ENCODE data around the gene MAB21L3.

MAB21L3 gene

DNA sequence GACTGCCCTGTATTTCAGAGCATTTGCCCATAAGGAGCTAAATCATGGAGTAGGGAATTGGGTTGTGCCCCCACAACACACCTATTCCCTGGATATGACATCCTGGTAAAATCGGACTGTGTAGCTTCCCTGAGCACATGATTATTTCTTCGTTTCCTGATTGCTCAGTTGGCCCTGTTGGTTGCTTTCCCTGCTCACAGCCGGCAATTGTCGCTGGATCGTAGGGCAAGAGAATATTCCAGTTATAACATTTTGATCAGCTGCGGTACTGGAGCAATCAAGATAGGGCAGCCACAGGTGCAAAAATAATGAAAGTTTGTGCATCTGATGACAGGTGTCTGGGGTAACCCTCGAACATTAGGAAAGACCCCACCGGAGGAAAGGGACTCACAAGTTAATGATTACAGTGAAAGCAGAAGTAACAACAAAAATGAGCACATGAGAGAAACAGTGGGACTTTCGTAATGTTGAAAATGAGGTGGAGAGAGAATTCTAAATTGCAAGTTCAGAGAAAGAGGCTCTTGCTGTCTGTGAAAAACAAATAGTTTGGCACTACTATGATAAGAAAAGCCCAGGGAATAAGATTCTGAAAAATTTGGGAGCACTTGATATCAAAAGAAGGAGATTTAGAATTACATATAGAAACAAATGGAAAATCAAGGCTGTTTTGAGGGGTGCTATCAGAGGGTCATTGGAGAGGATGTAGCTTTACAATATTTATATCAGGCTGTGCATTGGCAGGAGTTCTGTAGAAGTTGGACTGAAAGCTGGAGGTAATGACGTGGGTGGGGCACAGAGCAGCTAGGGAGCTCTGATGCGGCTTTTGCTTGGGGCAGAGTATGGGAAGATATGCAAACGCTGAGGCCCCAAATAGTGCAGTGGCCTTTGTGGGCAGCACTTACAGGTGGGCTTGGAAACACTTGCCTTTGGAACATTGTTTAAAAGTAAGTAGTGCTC, at the start of gene MAB21L3:
MAB21L3 (plus strand) TSS at position 833 of the 957 bp plus-strand sequence. CDS start 1,217 bp downstream, outside the sequence.
- no peak for DNase-seq

DNA sequence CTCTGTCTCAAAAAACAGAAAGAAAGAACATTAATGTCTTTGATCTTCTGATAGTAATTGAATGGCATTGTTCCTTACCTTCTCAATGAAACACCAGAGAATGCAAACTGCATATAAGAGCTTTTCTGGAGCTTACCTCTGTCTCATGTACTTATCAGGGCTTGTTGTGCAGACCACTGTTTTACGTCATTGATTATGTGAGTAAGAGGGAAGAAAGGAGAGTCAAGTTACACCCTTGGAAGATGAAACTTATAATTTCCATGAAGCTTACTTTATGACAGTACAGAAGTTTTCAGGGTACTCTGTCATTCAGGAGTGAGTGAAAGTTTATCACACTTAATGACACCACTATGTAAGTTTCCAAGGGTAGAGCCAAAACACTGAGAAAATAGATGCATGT, 49.0 kb upstream of the MAB21L3 start:
- no peak for DNase-seq

DNA sequence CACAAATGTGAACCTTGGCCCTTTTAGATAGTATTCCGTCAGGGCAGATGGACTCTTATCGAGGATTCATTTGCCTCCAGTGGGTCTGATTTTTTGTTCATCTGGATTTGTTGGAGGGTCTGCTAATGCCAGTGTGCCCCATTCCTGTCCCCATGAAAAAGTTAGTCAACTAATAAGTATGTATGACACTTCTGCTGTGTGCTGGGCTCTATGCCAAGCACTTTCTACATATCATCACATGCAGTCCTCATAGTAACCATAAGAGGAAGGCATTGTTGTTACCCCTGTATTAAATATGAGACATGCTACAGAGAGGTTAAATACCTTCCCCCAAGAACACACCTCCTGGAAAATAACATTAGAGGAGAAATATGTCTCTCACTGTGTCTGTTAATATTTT, 46.6 kb upstream of the MAB21L3 start:
- no peak for DNase-seq

DNA sequence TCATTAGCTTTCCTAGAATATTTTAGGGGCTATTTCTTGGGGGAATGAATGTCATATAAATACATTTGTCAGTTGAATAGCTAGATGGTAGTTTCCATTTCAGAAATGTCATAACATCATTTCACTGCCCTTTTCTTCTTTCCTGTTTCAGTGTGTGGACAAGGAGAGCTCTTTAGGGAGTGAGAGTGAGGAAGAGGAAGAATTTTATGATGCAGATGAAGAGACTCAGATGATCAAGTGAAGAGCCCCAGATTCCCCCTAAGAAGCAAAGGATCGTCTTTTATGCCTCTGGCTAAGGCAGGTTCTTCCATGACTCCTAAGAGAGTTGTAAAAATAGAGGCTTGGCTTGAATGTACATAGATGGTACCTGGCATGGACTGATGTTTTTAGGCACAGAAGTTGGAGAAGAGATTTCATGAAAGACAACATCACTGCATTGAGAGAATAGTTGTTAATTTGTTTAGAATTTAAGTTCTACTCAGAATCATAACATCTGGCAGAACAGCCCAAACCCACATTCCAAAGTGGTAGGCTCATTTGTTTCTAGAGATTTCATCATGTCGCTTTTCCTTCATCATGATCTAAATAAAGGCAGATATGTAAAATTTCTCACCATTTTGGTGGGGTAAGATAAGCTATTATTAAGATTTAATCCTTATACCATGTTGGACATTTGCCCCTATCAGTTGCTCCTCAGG, 44.2 kb upstream of the MAB21L3 start:
- no peak for DNase-seq

DNA sequence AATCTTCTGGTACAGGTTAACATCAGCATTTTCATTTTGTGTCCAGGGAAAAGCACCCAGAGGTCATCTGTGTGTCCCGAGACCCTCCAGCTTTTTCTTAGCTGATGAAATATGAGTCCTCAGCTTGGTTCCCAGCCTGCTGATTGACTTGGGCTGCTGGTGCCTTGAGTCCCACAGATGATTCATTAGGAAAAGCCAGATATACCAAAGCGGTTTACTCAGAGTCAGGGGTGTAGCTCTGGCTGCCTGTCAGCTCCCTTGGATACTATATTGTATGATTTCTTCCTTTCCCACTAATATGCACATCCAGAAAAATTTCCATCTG, 43.7 kb upstream of the MAB21L3 start:
- no peak for DNase-seq

DNA sequence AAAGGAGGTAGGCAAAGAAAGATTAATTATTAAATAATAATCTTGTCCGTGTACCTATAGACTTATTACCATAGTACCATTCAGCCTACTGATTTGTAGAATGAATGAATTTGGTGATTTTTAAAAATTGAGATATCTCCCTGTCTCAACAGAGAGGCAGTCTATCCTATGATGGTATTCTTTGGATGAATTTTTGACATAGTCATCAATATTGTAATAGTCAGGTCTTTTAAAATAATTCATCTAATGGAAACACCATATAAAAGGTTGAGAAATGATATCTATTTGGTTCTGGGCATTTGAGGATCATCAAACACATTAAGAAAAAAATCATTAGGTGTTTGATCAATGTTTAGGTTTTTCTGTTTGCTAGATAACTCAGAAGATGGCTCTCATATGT, 35.6 kb upstream of the MAB21L3 start:
- DNase-seq, result no peak

DNA sequence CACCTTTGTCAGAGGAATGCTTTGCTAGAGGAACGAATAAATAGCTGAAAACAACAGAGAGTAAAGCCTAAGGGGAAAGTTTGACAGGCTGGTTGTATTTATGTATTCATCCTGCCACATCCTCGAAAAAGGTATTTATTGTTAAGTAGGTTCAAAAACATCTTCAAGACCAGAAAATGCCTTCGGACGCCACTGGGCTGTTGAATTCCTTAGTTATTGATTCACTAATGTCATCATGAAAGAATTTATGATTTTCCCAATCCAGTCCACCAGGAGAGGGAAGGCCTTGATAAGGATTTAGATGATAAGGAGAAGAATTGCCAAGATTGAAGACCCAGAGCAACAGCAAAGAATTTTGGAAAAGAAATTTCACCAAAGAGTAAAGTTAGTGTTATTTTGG, 35.2 kb upstream of the MAB21L3 start:
- no peak for DNase-seq

DNA sequence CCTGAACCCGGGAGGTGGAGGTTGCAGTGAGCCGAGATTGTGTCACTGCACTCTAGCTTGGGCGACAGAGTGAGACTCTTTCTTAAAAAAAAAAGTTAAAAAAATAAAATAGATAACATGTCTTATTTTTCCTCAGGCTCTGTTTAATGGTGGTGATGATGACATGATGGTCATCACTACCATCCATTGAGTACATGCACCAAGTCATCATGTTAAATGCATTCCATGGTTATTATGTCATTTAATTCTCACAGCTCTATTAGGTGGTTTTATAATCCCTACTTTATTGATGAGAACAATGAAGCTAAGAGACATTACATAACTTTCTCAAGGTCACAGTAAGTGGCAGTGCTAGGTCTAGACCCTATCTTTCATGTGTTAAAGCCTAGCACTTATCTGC, 34.4 kb upstream of the MAB21L3 start:
- no peak for DNase-seq

DNA sequence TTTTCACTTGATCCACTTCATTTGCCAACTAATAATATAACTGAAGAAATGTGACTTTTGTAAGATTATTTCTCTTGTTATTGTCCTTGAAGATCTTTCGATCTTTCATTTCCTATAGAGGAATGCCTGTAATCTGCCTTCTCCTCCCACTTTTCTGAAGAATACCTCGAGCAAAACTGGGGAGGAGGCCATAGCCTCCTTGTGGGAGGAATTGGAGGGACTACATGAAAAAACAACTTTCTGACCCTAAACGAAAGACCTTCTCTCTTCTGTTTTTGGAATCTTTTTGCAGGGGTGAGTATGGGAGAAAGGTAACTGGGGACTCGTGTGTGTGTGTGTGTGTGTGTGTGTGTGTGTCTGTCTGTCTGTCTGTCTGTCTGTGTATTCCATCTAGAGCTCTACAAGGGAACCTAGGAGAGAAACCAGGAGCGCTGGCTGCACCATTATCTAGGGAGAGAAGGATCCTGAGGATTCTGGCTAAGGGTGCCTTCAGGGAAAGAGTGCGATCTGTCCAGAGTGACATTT, 32.4 kb upstream of the MAB21L3 start:
- DNase-seq, result no peak

DNA sequence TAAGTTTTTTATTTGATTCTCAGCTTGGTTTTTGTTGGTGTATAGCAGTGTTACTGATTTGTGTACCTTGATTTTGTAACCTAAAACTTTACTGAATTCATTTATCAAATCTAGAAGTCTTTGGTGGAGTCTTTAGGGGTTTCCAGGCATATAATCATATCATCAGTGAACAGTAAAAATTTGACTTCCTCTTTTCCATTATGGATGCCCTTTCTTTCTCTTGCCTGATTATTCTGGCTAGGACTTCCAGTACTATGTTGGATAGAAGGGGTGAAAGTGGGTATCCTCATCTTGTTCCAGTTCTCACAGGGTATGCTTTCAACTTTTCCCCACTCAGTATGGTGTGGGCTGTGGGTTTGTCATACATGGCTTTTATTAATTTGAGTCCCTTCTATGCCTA, 23.6 kb upstream of the MAB21L3 start:
- DNase-seq, result no peak

DNA sequence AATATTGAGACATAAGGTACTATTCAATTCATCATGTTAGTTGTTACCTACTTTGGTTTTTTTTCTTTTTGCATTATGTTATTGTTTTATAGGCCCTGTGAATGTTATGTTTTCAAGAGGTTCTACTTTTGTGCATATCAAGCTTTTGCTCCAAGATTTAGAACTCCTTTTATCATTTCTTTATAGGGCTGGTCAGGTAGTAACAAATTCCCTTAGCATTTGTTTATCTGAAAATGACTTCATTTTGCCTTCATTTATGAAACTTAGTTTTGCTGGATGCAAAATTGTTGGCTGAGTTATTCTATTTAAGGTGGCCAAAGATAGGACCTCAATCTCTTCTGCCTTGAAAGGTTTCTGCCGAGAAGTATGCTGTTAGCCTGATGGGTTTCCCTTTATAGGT, 21.3 kb upstream of the MAB21L3 start:
- DNase-seq, result no peak

DNA sequence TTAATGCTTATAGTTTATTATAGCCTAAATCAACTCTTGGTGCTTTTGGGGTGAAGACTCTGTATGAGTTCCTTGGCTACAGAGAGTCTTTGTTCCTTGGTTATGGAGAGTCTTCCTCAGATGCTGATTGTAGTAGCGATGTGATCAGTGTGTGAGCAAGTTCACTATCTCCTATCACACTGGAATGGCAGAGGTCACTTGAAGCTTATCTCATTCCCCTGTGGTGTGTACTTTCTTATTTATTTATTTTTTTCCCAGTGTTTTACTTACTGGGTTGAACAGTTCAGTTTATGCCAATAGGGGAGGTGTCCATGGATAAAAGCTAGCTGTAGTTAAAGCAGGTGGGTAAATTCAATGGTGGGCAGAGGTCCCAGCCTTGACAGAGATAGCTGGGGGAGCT, 20.1 kb upstream of the MAB21L3 start:
- no peak for DNase-seq

DNA sequence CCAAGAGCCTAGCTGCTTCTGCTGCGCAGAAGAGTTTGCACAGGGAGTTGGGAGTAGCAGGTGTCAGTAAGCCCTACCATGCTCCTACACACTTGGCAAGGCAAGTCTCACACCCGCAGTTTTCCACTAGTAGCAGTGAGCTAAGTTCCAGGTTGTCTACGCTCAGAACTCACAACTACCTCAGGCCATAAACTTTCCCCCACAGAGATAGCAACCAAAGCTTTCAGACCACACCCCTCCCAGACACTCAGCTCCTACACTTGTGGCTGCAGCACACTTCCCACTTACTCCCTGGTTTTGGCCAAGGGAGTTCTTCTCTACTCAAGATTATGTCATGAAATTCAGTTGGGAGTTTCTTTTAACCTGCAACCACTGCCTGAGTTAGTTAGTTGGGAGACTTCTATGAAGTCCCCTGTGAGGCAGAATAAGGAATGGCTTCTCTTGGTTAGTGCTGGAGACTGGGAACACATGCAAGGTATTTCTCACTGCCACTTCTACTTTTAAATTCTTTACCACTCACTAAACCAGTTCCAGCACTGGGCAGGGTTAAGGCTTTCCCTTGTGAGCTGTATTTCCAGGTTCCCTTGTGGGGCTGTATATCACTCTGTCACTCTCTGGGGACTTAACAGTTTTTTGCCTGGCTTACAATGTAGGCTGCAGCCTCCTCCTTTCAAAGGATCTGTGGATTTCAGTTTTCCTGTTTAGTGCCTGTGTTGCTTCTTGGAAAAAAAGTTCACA, 18.3 kb upstream of the MAB21L3 start:
- no peak for DNase-seq

DNA sequence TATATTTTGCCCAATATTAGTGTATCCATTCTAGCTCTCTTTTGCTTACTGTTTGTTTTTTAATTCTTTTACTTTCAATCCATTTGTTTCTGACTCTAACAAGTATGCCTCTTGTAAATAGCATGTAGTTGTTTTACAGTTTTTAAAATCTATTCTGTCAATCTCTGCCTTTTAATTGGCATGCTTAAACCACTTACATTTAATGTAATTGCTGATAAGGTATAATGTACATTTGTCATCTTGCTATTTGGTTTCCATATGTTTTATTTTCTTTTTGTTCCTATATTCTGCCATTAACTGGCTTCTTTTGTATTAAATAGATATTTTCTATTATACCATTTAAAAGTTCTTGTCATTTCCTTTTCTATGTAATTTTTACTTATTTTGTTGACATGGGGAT, 16.2 kb upstream of the MAB21L3 start:
- no peak for DNase-seq

DNA sequence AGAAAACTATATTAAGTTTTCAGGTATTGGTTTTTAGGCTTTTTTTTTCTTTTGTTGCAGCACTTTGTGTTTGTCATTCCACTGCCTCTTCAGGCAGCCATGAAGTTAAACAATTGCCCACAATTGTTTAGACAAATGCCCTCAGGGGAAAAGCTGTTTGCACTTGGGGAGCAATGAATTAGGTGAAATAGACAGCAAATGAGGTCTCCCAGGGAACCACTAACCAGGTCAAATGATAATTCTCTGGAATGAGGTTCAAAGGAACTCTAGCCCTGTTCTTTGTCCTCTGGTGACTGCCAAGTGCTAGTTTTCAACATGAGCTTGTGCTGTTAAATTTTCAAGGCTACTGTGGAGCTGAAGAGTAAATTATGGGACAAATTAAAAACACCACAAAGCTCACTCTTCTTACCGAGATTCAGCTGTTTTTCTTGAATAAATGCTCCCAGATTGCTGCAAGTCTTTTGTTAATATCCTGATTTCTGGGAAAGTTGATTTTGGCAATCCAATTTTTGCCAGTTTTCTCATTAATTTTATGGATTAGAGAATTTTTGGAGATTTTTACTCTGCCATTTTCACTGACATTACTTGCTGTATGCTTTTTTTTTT, 15.1 kb upstream of the MAB21L3 start:
- no peak for DNase-seq

DNA sequence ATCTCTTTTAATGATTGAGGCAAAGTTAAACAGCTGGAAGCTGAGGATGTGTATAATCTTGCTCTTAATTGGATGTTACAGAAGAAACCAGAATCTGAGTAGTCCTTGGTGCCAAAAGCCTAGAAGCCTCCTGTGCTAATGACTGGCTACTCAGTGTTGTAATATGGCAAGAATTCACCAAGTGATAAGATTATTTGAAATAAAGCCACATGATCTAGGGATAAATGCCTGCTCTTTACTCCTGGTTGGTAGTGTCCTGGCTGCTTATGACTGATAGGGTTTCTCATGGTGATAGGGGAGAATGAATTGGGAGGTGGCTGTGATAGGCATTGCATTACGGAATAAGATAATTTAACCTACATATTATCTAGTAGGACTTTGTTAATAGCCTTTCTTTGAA, 13.6 kb upstream of the MAB21L3 start:
- no peak for DNase-seq

DNA sequence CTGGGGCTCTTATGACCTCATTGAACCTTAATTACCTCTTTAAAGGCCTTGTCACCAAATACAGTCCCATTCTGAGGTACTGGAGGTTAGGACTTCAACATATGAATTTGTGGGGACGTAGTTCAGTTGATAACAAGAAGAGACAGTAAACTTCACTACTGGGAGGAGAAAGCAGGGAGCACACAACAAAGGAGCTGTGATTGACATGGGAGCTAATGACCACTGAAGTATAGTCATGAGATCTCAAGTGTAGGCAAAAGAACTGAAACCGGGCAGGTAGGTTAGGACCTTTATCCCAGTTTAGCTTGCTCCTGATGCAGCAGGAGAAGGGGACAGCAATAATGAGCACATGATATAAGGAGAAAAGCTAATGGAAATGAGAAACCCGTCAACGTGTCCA, 11.8 kb upstream of the MAB21L3 start:
- no peak for DNase-seq

DNA sequence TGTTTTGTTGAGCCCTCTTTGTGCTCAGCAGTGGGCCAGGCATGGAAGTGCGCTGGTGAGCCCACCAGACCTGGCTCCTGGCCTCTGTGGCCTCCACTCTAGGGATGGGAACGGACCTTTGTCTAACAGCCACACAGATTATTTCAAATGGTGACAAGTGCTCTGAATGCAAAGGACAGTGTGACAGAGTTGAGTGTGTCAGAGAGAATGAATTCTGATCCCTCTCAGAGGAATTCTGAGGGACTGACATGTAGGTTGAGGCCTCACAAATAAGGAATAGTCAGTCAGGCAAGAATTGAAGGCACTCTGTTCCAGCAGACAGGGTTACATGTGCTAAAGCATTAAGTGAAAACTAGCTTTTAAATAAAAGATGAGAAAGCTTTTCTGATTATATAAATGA, 11.3 kb upstream of the MAB21L3 start:
- DNase-seq, result no peak

DNA sequence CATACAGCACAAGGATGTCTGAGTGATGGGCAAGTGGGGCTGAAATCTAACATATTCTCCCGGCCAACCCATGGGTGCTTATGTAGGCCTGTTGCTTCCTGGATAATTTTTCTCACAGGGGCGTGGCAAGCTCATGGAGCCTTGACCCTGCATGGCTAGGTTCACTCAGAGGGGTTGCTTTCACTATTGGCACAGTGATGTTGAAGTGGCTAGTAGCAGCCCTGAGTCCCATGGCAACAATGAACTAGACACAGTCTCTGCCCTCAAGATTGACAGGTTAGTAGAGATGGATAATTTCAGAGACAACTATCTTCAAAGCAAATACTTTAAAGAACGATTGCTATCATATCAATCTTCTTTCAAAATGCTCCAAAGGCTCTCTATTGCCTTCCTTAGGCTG, 6.5 kb upstream of the MAB21L3 start:
- no peak for DNase-seq

DNA sequence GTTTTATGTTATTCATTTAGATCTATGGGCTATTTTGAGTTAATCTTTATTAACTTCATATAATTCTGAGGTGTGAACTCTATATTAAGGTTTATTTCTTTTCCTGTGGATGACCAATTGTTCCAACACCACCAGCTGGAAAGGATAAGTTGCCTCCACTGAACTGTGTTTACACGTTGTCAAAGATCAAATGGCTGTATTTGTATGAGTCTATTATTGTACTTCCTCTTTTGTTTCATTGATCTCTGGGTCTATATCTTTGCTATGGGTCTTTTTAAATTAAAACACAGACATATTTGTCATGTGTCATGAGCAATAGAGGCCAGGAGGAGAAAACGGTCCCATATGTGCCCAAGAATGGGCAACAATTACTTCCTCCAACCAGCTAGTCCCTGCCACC, 5.2 kb upstream of the MAB21L3 start:
- no peak for DNase-seq

DNA sequence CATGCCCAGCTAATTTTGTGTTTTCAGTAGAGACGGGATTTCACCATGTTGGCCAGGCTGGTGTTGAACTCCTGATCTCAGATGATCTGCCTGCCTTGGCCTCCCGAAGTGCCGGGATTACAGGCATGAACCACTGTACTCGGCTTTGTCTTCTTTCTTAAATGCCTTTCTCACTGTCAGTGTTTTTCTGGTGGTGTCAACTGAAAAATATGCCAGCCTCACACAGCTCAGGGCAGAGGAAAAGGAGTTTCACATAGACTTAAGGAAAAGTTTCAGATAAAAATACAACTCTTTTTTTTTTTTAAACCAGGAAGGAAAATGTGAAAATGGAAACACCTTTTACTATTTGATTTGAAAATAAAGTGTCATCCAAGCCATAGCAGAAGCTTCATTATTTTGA, 4.6 kb upstream of the MAB21L3 start:
- DNase-seq, result no peak

DNA sequence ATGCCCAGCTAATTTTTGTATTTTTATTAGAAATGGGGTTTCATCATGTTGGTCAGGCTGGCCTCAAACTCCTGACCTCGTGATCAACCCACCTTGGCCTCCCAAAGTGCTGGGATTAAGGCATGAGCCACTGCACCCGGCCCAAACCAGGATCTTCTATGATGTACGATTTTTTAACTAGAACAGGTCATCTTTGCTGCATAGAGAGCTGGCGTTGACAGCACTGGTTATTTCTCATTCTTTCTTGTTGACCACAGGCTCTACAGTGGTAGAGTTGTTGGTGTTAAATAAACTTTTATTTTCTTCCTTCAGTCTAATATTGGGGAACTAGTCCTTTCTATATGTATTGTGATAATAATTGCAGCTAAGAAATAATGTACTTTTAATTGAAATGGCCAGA, 3.8 kb upstream of the MAB21L3 start:
- no peak for DNase-seq

DNA sequence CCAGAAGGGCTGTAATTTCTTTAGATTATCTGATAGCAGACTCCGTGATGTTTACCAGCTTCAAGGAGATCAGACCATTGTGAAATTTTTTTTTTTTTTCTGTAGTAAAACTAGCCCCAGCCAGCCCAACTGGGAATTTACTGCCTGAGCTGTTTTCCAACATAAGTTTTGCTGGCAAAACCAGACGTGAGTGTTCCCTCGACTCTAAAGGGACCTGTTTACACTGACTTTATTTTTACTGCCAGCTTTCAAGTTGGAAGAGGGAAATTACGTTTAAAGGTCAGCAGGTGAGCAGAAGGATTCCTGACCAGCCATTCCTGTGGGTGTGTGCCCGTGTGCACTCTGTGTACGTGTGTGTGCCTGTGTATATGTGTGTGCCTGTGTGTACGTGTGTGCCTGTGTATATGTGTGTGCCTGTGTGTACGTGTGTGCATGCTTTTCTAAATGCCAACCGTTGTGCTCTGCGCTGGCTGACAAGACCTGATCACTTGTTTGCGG, 374 bp downstream of the MAB21L3 start:
- DNase-seq, result no peak

Data from NCI-H446 treated with DMSO at 0.1 percent for 48 hours (cell line).